Fibroblast of mammary gland (primary cell): ENCODE data around the gene PRKACA.
"Not testable (repeated sequence)": the region's sequence is repeated elsewhere in the genome, so short reads cannot be mapped to it uniquely, and the experiment has no call there.

ENCODE experiments used
- DNase-seq: peaks from one replicate; pipeline ENCODE4 v3.0.0-alpha.2; 2010; ENCODE audit warnings: low read depth
- H3K4me3 ChIP-seq: 2 replicates; pipeline ENCODE4 v1.5.1; 2011; ENCODE audit warnings: low read depth, mild to moderate bottlenecking, low read length, moderate library complexity; ENCODE audit not compliant: control insufficient read depth
- TF ChIP-seq, protein P1 (sequence below): conservative IDR thresholded peaks from 2 replicates; pipeline ENCODE4 v1.5.1; 2011; ENCODE audit warnings: low read depth, low read length, inconsistent platforms; ENCODE audit not compliant: control insufficient read depth, insufficient read depth

The PRKACA gene

GRCh38 chr19:14054721-14055120, 62.8 kb downstream of the PRKACA start:
- DNase-seq: no peak
- no peak overlapping the region for H3K4me3 ChIP-seq
- TF ChIP-seq, protein P1, sequence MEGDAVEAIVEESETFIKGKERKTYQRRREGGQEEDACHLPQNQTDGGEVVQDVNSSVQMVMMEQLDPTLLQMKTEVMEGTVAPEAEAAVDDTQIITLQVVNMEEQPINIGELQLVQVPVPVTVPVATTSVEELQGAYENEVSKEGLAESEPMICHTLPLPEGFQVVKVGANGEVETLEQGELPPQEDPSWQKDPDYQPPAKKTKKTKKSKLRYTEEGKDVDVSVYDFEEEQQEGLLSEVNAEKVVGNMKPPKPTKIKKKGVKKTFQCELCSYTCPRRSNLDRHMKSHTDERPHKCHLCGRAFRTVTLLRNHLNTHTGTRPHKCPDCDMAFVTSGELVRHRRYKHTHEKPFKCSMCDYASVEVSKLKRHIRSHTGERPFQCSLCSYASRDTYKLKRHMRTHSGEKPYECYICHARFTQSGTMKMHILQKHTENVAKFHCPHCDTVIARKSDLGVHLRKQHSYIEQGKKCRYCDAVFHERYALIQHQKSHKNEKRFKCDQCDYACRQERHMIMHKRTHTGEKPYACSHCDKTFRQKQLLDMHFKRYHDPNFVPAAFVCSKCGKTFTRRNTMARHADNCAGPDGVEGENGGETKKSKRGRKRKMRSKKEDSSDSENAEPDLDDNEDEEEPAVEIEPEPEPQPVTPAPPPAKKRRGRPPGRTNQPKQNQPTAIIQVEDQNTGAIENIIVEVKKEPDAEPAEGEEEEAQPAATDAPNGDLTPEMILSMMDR: no peak

DNA sequence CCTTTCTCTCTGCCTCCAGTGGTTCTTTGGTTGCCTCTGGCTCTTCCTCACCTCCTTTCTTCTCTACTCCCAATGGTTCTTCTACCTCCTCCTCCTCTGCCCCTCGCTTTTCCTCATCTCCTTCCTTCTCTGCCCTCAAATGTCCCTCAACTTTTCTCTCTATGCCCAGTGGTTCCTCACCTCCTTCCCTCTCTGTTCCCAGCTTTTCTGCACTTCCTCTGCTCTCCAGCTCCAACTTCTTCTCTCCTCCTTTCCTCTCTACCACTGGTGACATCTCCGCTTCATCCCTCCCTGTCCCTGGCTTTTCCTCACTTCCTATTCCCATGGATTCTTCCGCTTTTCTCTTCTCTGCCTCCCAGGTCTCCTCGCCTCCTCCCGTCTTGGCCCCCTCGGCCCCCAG, 63.5 kb downstream of the PRKACA start:
- no peak for DNase-seq
- TF ChIP-seq, protein P1: no peak

DNA sequence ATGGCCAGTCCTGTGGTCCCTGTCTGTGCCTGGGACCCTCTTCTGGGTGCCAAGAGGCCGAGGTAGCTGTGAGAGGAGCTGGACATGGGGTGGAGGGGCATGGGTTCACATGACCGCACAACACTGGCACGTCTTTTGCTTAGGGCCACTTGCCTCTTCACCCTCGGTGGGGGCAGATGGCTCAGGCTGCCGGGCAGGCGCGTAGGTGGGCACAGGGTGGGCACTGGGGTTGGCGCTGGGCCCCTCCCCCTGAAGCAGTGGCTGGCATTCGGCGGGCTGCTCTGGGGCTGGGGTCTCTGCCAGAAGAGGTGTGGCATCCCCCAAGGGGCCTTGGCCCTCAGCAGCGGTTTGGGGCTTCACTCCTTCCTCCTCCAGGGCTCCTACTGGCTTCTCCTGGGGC, 64.1 kb downstream of the PRKACA start:
- DNase-seq: no peak
- TF ChIP-seq, protein P1: no peak
- no peak overlapping the region for H3K4me3 ChIP-seq

More for the DNA sequence above, 63.5 kb downstream of the PRKACA start:
- no peak overlapping the region for H3K4me3 ChIP-seq

DNA sequence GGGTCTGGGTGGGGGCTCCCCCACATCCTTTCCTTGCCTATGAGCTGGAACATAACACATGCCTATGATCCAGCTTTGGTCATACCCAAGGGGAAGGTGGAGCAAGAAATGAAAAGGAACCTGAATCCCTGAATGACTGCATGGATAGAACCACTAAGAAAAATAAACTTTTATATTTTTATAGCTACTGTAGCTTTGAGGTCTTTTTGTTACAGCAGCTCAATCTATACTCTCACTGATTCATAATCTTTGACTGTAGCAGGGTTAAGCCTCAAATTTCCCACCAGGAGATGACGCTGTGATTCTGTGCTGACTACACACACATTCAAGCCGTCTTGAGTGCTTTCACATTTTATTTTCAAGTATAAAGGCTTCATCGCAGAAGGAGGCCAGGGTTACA, 64.5 kb downstream of the PRKACA start:
- TF ChIP-seq, protein P1: no peak
- no peak for DNase-seq
- no peak overlapping the region for H3K4me3 ChIP-seq

DNA sequence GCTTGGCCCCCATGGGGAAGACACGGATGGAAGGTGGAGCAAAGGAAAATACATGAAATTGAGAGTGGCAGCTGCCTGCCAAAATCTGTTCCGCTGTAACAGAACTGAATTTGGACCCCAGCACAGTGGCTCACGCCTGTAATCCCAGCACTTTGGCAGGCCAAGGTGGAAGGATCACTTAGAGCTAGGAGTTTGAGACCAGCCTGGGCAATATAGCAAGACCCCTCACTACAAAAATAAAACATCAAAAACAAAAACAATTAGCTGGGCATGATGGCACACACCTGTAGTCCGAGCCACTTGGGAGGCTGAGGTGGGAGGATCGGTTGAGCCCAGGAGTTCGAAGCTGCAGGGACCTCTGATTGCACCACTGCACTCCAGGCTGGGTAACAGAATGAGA, 65.1 kb downstream of the PRKACA start:
- DNase-seq: no peak
- TF ChIP-seq, protein P1: no peak
- H3K4me3 ChIP-seq: no peak overlapping the region

DNA sequence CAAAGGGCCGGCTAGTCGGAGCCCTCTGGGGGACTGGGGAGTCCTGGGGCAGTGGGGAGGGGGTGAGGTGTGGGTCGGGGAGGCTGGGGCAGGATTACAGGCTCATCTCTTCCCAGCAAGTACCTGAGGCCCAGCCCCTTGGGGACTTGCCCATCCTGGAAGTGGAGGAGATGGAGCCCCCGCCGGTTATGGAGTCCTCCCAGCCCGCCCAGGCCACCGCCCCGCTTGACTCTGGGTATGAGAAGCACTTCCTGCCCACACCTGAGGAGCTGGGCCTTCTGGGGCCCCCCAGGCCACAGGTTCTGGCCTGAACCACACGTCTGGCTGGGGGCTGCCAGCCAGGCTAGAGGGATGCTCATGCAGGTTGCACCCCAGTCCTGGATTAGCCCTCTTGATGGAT, 65.6 kb downstream of the PRKACA start:
- H3K4me3 ChIP-seq: no peak overlapping the region
- no peak for DNase-seq
- TF ChIP-seq, protein P1: no peak

DNA sequence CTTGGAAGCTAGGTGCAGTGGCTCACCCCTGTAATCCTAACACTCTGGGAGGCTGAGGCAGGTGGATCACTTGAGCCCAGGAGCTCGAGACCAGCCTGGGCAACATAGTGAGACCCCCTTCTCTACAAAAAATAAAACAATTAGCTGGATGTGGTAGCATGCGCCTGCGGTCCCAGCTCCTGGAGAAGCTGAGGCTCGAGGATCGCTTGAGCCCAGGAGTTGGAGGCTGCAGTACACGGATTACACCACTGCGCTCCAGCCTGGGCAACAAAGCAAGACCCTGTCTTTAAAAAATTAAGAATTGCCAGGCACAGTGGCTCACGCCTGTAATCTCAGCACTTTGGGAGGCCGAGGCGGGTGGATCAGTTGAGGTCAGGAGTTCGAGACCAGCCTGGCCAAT, 66.6 kb downstream of the PRKACA start:
- not testable (repeated sequence) for DNase-seq, H3K4me3 ChIP-seq
